Fibroblast of skin of right biceps (primary cell): ENCODE results near the gene TNXB.
"Not testable (repeated sequence)": the region's sequence is repeated elsewhere in the genome, so short reads cannot be mapped to it uniquely, and the experiment has no call there.

Source experiments
- DNase-seq: peaks from one replicate; pipeline ENCODE4 v3.0.0-alpha.2; 2013

Gene TNXB

DNA sequence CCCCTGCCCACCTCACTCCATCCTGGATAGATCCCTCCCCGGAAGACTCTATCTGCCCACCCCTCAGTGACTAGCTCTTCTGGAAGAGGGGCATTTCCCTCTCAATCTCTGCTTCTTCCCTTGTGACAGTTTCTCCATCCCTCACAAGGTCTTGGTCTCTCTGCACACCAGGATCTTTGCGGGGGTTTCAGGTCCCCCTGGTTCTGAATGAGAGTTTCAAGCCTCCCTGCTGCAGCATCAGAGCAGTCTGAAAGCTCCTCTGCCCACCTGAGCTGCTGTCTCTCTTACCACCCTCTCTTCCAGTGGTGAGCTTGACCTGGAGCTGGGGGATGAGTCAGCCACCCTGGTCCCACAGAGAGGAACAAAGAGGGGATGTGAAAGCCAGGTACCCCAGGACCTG lies 24.4 kb downstream of the TNXB start:
- DNase-seq = no peak

DNA sequence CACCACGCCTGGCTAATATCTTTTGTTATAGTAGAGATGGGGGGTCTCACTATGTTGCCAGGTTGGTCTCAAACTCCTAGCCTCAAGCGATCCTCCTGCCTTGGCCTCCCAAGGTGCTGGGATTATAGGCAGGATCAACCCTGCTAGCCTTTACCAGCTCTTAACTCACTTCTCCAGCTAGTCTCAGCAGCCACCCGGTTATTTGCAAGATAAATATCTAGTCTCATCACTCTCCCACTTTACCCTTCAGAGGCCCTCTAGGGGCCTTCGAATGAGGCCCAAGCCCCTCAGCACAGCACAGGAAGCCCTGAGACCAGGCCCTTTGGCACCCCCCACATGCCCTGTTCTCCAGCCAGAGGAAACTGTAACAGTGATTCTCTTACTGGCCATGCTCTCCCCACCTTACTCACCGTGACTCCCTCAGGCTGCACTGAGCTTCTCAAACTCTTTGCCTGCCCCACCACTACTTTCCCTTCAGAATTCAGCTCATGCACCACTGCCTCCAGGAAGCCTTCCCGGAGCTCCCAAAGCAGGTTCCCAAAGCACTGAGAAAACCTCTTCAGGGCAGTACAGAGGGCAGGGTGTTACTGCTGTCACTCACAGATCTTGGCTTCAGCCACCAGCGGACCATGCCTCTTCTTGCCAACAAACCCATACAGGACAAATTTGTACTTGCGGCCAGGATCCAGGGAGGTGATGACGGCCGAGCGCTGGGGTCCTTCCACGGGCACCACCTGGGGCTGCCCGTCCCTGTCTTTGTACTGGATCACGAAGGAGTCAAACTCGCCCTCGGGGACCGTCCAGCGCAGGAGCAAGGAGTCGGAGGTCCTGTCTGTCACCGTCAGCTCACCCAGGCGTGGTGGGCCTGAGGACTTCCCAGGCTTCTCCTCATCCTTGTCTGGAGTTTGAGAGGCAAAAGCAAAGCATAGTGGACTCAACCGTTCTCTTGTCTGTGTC lies 25.0 kb downstream of the TNXB start:
- no peak for DNase-seq

DNA sequence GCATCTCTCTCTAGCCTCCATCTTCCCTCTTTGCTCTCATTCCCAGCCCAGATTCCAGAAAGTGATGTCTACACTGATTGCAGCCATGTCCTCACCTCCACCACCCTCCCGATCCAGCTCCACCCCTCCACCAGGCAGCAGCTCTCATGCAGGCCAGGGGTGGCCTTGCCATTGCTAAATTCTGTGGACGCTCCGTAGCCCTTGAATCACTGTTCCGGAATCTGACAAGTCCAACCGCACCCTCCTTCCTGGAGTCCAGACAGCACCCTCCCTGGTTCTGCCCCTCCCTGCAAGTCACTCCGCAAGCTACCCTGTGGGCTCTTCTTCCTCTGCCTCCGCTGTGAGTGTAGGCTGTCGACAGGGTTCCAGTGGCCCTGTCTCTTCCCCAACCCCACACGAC lies 26.2 kb downstream of the TNXB start:
- peak; percentile 87 for DNase-seq

DNA sequence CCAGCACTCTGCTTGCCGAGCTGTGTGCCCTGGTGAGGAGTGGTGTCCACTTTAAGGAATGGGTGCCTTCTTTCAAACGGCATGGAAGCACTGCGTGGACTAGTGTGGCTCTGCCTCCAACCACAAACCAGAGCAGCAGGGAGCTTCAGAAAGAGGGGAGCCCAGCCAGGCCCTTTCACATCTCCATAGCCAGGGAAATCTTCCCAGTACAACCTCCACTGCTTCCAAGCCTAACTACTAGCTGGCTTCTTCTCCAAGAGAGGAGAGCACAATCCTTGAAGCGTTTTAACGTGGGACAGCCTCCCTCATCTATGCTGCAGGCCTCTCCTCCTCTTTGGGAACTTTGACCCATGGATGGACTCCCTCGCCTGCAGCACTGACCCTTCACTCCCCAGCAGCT lies 26.7 kb downstream of the TNXB start:
- DNase-seq = no peak

DNA sequence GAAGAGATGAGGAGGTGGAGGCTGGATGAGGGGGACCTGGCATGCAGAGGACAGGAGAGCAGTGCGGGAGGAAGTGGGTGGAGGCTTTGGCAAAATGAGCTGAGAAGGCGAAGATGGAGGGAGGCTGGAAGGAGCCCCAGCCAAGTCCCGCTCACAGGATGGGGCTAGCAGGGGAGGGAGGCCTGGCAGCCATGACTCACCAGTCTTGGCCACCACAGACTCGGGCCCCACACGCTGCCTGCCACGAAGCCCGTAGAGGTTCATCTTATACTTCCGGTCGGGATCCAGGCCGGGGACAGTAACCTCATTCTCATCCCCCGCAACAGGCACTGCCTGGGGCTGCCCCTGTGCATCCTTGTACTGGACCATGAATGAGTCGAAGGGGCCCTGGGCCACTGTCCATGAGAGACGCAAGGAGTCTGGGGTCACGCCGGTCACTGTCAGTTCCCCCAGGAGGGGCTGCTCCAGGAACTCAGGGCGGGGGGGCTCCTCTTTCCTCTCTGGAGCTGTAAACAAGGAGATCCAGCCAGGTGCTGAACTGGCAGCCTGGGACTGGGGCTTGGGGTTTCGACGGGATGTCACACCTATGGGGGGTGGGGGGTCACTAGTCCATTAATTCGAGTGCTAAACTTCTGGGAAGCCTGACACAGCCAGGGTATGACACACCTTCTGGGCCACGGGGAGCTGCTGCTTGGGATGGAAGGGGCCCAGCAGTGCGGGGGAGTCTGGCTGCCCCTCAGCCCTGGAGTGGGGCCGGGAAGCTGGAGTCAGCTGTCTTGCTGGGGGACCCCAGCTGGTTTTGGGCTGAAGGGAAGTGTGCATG lies 27.8 kb downstream of the TNXB start:
- DNase-seq = peak; percentile 91

DNA sequence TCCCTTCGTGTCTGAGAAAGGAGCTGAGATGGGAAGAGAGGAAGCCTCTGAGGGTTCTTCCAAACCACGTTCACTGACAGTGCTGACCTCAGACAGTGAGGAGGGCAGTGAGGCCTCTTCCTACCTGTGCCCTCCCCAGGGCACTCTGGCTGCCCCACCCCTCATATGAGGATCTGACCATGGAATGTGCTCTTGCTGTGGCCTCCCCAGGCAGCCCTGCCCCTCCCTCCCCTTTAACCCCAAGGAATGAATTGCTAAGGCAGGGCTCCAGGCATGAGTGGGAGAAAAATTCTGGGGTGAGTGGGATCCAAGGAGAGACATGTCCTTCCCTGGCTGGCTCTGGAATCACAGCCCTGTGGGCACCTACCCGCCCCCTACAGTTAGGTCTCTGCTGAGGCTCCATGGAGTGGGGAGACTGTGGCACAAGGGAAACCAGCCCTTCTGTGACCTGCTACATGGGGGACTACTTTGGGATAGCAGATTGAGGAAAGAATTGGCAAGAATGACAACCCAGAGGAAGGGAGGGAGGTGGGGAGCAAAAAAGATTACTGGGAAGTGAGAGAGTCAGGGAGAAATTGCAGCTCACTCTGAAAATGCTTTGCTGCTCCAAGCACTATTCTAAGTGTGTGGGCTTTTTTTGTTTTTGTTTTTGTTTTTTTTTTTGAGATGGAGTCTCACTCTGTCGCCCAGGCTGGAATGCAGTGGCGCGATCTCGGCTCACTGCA lies 29.4 kb downstream of the TNXB start:
- no peak for DNase-seq

DNA sequence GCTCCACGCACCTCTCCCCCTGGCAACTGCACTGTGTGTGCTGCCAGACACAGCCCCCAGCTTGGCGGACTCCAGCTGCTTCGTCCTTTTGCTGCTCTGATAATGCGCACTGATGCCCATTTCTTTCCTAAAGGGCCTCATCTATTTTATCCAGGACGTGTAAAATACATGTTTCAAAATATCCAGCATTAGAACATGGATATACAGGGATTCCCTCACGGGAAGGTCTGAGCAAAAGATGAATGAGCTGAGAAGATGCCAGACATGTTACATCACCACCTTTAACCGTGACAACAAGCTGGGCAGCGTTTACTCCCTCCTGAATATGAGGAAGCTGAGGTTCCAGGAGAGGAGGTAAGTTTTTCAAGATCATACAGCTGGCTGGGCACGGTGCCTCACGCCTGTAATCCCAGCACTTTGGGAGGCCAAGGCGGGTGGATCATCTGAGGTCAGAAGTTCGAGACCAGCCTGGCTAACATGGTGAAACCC lies 32.8 kb downstream of the TNXB start:
- peak; percentile 88 for DNase-seq

DNA sequence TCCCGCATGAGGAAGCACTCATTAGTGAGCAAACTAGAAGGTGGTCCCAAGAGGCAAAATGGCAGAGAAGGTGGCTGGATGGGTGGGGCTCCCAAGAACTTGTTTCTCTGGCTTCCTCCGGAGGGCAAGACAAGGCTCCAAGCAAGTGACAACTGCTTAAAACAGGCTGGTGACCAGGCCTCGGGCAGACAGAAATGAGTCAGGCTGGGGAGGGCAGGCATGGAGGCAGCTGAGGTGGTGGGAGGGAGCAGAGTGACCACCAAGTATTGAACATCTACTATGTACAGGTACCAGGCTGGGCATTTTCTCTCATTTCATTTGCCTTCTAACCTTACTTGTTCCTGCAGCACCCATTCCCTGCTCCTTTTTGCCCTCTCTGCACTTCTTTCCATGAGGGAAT lies 33.4 kb downstream of the TNXB start:
- no peak for DNase-seq

DNA sequence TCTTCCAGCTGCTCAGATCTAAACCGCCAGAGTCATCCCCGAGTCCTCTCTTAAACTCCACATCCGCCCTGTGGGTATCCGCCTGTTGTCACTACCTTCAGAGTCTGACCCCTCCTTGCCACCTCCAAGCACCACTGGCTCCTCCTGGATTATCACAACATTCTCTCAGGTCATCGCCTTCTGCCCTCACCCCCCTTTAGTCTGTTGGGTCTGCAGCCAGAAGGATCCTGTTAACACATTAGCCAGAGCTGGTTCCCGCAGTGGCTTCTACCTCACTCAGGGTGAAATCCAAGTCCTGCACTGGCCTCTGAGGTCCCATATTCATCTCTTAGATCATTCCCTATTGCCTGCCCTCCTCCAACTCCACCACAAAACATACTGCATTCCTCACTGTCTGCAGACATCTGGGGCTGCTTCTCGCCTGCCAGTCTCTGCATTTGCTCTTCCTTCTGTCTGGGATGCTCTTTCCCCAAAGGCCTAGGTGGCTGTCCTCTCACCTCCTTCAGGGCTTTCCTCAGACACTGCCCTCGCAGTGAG lies 34.1 kb downstream of the TNXB start:
- peak; percentile 66 for DNase-seq

DNA sequence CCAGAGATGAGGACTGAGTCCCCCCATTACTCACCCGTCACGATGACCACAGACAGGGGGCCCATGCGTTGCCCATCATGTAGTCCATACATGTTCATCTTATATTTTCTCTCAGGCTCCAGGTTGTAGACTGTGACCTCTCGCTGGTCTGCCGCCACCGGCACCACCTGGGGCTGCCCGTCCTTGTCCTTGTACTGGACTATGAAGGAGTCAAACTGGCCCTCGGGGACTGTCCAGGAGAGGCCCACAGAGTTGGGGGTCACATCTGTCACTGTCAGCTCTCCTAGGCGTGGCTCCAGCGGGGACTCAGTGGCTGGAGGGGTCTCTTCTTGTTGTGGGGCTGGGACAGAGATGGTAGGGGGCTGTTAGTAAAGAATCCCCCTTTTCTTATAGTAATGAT lies 35.5 kb downstream of the TNXB start:
- no peak for DNase-seq

DNA sequence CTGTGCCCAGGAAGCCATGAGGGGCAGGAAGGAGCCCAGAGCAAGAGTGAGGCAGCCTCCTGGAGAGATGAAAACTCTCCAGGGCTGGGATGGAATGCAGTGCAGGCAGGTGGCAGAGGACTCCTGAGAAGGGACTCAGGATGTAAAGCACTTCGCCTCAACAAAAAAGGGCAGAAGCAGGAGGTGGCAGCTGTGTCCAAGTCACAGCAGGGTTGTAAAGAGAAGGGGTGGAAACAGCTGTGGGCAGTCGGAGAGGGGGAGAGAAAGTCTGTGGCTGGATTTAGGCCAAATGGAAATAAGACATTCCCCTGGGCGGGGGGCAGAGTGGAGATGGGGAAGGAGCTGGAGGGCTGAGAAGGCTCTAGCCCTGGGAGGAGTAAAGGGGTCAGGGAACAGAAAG lies 36.0 kb downstream of the TNXB start:
- no peak for DNase-seq

DNA sequence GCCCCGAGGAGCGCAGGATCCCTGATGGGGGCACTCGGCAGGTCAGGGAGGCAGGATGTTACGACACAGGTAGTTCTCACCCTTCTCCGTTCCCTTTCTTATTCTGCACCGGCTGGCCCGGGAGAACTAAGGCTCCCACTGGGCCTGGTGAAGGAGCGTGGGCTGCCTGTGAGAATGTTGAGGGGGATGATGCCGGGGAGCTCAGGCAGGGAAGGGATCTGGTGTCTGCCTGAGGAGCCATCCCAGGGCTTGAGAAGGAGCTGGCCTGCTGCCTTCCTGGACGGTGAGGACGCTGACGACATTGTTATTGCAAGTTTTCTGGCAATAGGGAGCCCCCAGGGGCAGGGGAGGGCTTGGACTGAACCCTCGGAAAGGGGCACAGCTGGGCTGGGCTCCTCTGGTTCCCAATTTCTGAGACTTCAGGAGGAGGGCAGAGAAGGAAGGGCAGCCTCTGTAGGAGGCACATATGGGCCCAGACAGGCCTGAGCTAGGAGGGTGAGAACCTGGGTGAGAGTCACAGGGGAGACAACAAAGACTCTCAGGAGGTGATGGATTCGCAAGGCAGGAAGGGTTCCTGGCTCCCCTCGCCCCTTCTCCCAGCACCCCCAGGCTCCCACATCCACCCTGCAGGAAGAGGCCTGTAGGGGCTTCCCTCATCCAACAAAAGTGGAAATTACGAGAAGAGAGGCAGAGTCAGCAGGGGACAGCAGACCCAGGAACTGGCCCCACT lies 38.2 kb downstream of the TNXB start:
- no peak for DNase-seq

DNA sequence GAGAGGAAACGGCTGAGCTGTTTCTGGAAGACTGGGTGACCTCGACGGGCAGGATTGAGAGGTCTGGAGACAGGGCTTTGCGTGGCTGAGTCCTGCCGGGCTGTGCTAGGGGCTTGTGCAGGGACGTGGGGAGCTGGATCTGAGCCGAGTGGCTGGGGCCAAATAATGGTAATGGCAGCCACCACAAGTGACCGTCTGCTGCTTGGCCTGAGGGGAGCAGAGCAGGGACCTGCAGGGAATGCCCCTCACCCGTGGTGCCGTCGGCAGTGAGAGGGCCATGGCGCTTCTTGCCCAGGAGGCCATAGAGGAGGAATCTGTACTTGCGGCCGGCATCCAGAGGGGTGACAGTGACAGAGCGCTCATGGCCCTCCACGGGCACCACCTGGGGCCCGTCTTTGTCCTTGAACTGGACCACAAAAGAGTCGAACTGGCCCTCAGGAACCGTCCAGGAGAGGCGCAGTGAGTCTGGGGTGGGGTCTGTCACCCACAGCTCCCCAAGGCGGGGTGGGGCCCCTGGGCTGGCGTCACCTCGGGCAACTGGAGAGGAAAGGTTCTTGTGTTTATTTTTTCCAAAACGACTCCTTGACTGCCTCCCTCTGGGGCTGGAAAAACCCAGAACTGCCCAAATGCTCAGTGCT lies 39.1 kb downstream of the TNXB start:
- no peak for DNase-seq

DNA sequence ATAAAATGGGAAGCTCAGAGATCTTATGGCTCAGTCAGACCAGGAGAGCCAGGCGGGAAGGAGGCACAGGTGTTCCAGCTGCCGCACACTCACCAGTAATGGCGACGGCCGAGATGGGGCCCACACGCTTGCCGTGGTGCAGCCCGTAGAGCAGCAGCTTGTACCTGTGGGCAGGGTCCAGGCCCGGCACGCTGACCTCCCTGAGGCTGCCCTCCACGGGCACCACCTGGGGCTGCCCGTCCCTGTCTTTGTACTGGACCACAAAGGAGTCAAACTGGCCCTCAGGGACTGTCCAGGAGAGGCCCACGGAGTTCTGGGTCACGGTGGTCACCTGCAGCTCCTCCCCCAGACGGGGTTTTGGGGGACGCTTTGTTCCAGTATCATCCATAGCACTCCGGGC lies 39.7 kb downstream of the TNXB start:
- DNase-seq = no peak

DNA sequence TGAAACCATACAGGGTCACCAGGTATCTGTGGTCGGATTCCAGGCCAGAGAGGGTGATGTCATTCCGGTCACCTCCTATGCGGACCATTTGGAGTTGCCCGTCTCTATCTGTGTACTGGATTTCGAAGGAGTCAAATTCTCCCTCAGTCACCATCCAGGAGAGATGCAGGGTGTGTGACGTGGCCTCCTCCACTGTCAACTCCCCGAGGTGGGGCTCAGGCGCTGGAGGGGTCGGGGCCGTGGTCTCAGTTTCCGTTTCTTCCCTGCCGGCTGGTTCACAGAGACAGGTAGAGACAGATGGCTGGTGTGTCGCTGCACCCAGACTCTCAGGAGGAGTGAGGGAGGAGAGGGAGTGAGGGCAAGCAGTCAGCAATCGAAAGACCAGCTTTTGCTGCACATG lies 40.3 kb downstream of the TNXB start:
- no peak for DNase-seq

DNA sequence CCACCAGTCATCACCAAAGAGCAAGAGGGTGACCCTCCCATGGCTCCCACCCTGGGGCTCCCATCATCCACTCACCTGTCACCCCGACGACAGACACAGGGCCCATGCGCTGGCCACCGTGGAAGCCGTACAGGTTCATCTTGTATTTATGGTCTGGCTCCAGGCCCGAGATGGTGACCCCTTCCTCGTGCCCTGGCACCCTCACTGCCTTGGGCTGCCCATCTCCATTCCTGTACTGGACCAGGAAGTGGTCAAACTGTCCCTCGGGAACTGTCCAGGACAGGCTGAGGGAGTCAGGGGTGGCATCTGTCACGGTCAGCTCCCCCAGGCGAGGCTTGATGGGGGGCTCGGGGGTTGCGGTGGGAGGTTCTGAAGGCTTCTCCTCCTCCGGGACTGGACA lies 40.8 kb downstream of the TNXB start:
- DNase-seq = not testable (repeated sequence)

DNA sequence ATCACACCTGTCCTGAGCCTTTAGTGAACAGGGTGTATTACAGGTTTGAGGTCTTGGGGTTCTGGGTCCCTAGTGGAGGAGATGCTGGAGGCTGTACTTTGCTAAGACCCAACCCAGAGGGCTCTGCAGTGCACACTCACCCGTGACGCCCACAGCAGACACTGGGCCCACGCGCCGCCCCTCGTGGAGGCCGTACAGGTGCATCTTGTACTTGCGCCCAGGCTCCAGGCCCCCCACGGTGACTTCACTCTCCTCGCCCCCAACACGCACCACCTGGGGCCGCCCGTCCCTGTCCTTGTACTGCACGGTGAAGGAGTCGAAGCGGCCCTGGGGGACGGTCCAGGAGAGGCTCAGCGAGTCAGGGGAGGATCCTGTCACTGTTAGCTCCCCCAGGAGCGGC lies 41.6 kb downstream of the TNXB start:
- DNase-seq = not testable (repeated sequence)

DNA sequence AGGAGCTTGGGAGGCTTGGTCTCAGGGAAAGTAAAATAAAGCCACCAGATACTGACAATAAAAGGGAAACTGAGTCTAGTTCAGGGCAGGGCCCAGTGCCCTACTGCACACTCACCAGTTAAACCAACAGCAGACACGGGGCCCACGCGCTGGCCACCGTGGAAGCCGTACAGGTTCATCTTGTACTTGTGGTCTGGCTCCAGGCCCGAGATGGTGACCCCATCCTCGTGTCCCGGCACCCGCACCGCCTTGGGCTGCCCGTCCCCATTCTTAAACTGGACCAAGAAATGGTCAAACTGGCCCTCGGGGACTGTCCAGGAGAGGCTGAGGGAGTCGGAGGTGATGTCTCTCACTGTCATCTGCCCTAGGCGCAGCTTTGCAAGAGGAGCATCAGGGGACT lies 44.4 kb downstream of the TNXB start:
- no peak for DNase-seq

DNA sequence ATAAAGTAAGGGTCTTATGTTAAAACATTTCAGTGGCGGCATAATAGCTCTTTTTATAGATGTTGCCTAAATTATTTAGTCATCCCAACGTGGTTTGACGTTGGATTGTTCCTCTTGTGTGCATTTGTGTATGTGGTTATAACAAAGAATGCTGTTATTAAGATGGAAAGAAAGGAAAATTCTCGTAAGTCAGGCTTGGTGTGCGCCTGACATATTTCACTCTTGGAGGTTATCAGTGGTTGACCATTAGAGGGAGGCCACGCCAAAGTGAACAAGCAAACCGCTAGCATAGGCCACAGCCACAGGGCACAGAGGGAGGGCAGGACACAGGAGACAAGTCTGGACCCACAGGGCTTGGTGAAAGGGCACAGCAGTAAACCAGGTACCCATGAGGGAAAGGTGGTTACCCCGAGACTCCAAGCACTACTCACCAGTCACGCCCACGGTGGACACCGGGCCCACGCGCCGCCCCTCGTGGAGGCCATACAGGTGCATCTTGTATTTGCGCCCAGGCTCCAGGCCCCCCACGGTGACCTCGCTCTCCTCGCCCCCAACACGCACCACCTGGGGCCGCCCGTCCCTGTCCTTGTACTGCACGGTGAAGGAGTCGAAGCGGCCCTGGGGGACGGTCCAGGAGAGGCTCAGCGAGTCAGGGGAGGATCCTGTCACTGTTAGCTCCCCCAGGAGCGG lies 48.0 kb downstream of the TNXB start:
- peak; percentile 7 for DNase-seq

DNA sequence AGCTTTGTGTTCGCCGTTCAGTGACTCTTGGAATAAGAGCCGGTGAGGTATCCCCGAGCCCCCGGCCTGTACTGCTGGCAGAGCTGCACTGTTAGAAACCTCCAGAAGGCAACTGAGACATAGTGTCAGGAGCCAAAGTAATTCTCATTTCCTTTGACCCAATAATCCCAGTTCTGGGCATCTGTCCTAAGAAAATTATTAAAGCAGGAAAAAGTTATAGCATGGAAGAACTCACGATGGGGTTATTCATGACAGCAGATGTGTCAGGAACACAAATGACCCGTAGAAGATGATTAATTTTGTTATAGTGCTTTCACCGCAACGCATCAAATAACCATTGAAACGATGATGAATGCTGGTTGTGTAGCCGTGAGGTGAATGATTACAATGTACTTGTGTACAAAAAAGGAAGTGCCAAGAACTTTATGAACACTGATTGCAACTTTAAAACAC lies 50.6 kb downstream of the TNXB start:
- peak; percentile 8 for DNase-seq

DNA sequence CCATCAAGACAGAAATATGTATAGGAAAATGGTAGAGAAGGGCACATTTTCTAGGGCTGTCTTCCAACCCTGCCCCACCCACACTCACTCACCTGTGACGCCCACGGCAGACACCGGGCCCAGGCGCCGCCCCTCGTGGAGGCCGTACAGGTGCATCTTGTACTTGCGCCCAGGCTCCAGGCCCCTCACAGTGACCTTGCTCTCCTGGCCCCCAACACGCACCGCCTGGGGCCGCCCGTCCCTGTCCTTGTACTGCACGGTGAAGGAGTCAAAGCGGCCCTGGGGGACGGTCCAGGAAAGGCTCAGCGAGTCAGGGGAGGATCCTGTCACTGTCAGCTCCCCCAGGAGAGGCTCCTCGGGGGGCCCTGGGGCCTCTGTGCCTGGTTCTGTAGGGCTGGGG lies 51.2 kb downstream of the TNXB start:
- no peak for DNase-seq
